Measurements from ENCODE around the gene SLC4A1AP. TPM values are rescaled to one million over a fixed set of nuclear protein-coding genes. Genes with fewer than 3 reads are reported as not detected.
"Not testable (repeated sequence)": the region's sequence is repeated elsewhere in the genome, so short reads cannot be mapped to it uniquely, and the experiment has no call there.

Gene SLC4A1AP
- total RNA-seq, 1 donor from 2014 or later = 28.6 TPM

GRCh38 chr2:27651056-27651455 lies 12.6 kb upstream of the SLC4A1AP start:
- intact Hi-C loops (cut with micrococcal nuclease) = no loop called here

- intact Hi-C loops (cut with micrococcal nuclease) = no loop called here
Observed at GRCh38 chr2:27652341-27652740, 11.3 kb upstream of the SLC4A1AP start.

DNA sequence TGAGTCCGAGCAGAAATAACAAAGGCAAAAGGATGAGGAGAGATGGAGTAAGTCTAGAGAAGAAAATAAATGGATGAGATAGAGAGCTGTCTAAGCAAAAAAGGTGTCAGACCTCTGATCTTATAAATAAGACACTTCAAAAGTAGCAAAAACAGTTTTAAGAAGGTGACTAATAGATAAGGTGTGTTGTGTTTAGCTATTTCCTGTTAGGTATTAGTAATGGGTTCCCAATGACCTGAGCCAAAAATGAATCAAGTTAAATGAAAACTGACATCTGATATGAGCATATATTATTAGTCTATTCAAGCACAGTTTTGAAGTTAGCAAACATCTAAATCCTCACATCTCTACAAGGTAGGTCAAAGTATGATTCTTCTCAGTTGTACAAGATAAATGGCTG lies 10.9 kb upstream of the SLC4A1AP start:
- intact Hi-C loops (cut with micrococcal nuclease) = no loop called here

DNA sequence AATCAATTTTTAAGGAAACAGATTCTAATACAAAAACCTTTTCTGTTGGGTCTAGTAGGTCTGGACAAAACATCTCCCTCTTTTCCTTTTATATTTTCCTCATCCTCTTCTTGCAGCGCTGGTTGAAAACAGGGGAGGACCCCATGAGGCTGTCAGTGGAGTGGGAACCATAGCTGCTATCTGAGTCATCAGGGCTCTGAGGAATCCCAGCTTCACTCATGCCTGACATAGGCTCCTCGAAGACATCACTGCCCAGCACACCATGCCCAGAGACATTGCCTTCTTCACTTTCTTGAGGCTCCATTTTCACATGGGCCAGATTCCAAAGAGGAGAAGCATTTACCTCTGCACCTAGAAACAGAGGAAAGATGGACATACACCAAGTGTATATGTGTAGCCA lies 10.3 kb upstream of the SLC4A1AP start:
- intact Hi-C loops (cut with micrococcal nuclease) = no loop called here

DNA sequence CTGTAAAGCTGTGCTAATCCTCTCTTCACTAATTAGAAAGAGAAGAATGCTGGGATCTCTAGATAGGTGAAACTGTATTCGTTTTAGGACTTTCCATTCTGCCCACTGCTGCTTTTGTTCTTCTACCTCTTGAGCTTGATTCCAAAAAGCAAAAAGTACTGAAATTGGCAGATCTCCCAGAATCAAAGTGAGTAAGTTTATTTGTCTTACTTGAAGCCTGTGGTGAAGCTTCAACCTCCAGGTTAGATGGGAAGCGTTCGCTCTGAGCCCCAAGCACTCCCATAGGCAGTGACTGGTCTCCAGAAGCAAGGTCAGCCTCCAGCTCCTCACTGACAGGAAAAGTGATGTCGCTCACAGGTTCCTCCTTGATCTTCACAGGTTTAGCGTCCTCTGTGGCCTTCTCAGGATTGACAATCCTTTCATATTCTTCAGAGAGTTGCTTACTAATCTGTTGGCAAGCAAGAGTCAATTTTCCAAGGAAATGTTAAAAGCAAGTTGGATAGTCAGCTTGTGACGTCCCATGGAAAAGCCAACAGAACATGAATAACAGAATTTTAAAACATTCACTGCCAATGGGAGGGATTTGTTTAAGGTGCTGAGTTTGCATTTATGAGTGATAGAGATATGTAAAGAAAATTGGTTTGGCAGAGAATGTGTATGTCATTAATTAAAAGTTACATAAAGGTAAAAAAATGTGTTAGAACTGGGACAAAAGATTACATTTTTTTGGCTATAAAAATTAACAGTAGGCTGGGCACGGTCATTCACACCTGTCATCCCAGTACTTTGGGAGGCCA lies 8.3 kb upstream of the SLC4A1AP start:
- intact Hi-C loops (cut with micrococcal nuclease) = no loop called here

DNA sequence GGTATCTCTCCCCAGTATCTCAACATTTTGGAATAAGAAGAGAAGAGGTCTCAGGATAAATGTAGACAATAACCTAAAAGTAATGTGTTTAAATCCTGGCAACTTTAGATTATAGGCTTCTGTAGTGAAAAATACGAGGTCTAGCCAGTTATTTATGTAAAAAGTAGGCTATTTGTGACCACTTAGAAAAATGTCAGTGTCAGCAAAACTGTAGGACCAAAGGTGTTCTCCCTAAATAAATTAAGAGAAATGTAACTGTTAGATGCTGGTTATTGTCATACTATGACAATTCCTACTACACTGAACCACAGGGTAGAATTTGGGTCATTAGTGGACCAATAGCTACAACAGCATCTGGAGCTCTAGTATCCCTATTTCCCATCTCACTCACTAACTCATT lies 2.3 kb upstream of the SLC4A1AP start:
- intact Hi-C loops (cut with micrococcal nuclease) = loop anchor here (5.0 to 10.0 kb wide), 2 partner anchors 529 to 577 kb away; partner anchors contain the start of genes KHK and PREB

DNA sequence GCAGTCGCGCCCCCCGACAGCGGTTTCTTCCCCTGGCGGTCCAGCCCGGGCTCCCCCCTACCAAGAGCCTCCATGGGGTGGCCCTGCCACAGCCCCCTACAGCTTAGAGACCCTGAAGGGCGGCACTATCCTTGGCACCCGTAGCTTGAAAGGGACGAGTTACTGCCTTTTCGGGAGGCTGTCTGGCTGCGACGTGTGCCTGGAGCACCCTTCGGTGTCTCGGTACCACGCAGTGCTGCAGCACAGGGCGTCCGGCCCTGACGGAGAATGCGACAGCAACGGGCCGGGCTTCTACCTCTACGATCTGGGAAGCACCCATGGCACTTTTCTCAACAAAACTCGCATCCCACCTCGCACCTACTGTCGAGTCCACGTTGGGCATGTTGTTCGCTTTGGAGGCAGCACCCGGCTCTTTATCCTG lies 475 bp downstream of the SLC4A1AP start:
- intact Hi-C loops (cut with micrococcal nuclease) = loop anchor here (5.0 to 10.0 kb wide), 2 partner anchors 532 to 579 kb away; partner anchors contain the start of genes KHK and PREB

DNA sequence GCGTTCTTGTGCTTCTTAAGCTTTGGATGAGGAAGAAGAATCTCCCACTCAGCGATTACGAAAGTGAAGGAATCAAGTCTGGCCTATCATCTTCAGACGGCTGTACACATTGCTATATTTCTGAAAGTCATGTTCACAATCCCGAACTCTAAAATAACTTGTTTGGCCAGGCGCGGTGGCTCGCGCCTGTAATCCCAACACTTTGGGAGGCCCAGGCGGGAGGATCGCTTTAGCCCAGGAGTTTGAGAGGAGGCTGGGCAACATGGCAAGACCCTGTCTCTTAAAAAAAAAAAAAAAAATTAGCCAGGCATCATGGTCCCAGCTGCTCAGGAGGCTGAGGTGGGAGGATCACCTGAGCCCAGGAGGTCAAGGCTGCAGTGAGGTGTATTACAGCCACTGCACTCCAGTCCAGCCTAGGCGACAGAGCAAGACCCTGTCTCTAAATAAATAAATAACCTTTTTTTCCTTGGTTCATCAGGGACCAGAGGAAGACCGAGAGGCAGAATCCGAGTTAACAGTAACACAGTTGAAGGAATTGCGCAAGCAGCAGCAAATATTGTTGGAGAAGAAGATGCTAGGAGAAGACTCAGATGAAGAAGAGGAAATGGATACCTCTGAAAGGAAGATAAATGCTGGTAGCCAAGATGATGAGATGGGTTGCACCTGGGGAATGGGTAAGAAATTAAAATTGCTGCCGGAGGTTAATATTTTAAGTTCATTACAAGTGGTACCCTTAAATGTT lies 1.1 kb downstream of the SLC4A1AP start:
- intact Hi-C loops (cut with micrococcal nuclease) = loop anchor here (5.0 to 10.0 kb wide), 2 partner anchors 532 to 580 kb away; partner anchors contain the start of genes KHK and PREB

GRCh38 chr2:27667446-27667845 lies 3.8 kb downstream of the SLC4A1AP start:
- intact Hi-C loops (cut with micrococcal nuclease) = loop anchor here (10.0 kb wide), 1 partner anchor 583 kb away; the partner anchor contains the start of gene KHK

- intact Hi-C loops (cut with micrococcal nuclease) = no loop called here
Observed at GRCh38 chr2:27671235-27671634, 7.5 kb downstream of the SLC4A1AP start.

- intact Hi-C loops (cut with micrococcal nuclease) = no loop called here
Observed at GRCh38 chr2:27672723-27673486, 9.2 kb downstream of the SLC4A1AP start.

DNA sequence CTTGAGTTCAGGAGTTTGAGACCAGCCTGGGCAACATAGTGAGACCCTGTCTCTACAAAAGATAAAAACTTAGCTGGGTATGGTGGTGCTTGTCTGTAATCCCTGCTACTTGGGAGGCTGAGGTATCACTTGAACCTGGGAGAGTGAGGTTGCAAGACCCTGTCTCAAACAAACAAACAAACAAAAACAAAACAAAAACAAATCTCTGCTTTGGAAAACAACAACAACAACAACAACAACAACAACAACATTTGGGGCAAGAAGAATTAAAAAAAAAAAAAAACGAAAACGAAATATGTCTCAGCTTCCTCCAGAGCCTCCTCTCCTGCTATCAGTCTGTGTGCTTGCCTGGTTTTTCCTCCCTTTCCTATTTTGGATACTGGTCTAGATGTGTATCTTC lies 16.9 kb downstream of the SLC4A1AP start:
- intact Hi-C loops (cut with micrococcal nuclease) = loop anchor here (5.0 kb wide), 2 partner anchors 253 to 323 kb away; partner anchors contain the start of genes GTF3C2 and NRBP1

DNA sequence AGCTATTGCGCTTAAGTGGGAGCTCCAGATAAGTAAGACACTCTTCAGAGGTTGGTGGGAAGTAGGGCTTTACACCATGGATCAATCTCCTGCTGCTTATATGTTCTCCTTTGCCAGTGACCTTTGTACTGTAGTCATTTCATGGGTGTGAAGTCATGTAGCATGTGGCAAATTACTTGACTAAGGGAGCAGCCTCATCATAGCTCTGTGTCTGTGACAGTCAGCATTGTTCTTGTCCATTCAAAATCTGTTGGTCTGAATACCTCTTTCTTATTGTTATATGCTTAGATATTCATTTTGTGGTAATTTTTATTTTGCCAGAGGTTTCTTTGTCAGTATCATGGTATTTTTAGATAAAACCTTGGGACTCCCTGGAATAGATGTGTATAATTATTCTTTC lies 18.2 kb downstream of the SLC4A1AP start:
- intact Hi-C loops (cut with micrococcal nuclease) = loop anchor here (5.0 kb wide), 2 partner anchors 255 to 325 kb away; partner anchors contain the start of genes GTF3C2 and NRBP1

DNA sequence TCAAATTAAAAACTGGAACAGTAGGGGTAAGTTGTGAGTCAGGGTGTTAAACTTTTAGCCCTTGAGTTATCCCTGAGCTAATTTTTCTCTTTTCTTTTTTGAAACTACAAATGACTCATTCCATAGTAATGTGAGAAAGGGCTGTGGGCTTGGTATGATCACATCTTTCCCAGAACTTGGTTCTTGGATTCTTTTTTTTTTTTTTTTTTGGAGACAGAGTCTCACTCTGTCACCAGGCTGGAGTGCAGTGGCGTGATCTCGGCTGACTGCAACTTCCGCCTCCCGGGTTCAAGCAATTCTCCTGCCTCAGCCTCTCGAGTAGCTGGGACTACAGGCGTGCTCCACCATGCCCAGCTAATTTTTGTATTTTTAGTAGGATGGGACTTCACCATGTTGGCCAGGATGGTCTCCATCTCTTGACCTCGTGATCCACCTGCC lies 18.7 kb downstream of the SLC4A1AP start:
- intact Hi-C loops (cut with micrococcal nuclease) = loop anchor here (5.0 kb wide), 2 partner anchors 255 to 325 kb away; partner anchors contain the start of genes GTF3C2 and NRBP1

DNA sequence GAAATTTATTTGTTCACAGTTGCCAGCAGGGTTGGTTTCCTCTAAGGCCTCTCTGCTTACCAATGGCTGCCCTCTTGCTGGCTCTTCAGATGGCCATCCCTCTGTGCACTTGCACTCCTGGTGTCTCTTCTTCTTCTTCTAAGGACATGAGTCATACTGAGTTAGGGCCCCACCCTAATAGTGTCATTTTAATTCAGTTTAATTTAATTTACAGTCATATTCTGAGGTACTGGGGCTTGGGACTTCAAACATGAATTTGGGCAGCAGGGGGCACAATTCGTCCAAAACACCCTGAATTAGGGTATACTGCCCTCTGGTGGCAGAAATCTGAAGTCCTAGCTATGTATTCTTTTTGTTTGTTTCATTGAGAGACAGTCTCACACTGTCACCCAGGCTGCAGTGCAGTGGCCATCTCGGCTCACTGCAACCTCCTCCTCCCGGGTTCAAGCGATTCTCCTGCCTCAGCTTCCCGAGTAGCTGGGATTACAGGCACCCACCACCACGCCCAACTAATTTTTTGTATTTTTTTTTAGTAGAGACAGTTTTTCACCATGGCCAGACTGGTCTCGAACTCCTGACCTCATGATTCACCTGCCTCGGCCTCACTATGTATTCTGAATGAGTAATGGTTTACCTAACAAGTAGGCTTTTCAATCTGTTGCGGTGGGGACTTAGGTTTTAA lies 19.8 kb downstream of the SLC4A1AP start:
- intact Hi-C loops (cut with micrococcal nuclease) = loop anchor here (1.0 to 5.0 kb wide), 9 partner anchors 20 to 769 kb away; partner anchors contain the start of genes EIF2B4, GTF3C2, IFT172 and NRBP1

DNA sequence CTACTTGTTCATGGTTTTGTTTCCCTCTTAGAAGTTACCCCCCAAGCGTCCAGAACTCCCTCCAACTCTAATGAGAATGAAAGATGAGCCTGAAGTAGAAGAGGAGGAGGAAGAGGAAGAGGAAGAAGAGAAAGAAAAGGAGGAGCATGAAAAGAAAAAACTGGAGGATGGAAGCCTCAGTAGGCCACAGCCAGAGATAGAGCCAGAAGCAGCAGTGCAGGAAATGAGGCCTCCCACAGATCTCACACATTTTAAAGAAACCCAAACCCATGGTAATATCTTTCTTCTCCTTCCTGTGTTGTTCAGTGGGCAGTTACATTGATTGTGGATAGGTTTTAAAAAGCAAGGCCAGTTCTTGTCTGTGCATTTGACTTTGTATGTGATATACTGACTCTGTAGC lies 21.3 kb downstream of the SLC4A1AP start:
- intact Hi-C loops (cut with micrococcal nuclease) = not testable (repeated sequence)

DNA sequence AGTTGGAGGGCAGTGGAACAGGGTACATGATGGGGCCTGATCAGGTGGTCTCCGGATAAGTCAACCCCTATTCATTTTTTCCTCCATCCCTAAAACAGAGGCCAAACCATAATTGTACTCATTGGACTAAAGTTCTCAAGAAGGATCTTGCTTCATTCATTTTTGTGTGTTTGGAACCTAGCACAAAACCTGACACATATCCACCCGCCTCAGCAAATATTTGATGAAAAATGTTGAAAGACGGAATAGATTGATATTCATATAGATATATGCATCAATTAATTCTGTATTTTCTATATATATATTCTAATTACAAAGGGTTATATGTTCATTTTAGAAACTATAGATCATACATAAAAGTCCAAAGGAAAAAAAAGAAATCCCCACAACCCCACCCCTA lies 21.9 kb downstream of the SLC4A1AP start:
- intact Hi-C loops (cut with micrococcal nuclease) = no loop called here

GRCh38 chr2:27687232-27687631 lies 23.5 kb downstream of the SLC4A1AP start:
- intact Hi-C loops (cut with micrococcal nuclease) = no loop called here

DNA sequence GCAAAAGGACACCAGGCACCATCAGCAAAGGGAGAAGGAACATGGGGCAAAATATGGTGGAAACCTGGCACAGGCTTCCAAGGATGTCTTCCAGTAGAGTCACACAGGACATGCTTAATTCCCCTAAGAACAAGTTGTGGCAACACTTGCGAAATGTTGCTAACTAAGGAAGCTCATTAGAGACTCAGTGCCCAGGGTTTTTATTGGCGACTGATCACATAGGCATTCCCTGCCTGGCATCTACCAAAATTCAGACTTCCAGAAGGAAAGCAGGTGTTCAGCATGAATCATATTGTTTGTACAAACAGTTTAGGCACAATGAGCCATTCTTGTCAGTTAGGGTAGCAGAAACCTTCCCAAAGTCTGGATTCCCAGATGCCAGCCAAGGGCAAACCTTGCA lies 25.7 kb downstream of the SLC4A1AP start:
- intact Hi-C loops (cut with micrococcal nuclease) = no loop called here

GRCh38 chr2:27690052-27690451 lies 26.4 kb downstream of the SLC4A1AP start:
- intact Hi-C loops (cut with micrococcal nuclease) = no loop called here
